Activated CD4-positive, alpha-beta T cell treated with anti-CD3 and anti-CD28 coated beads, Interleukin-10, Interleukin-2, amounts not matched to agents 100 ng/mL and 50 ng/mL, durations not matched to agents 16 hours and 8 hours (primary cell): ENCODE measurements around the gene GPR52.
"Not testable (repeated sequence)": the region's sequence is repeated elsewhere in the genome, so short reads cannot be mapped to it uniquely, and the experiment has no call there.

Source experiments
- DNase-seq: peaks from one replicate; pipeline ENCODE4 v3.0.0-alpha.2; 2020

GPR52 gene, protein sequence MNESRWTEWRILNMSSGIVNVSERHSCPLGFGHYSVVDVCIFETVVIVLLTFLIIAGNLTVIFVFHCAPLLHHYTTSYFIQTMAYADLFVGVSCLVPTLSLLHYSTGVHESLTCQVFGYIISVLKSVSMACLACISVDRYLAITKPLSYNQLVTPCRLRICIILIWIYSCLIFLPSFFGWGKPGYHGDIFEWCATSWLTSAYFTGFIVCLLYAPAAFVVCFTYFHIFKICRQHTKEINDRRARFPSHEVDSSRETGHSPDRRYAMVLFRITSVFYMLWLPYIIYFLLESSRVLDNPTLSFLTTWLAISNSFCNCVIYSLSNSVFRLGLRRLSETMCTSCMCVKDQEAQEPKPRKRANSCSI

DNA sequence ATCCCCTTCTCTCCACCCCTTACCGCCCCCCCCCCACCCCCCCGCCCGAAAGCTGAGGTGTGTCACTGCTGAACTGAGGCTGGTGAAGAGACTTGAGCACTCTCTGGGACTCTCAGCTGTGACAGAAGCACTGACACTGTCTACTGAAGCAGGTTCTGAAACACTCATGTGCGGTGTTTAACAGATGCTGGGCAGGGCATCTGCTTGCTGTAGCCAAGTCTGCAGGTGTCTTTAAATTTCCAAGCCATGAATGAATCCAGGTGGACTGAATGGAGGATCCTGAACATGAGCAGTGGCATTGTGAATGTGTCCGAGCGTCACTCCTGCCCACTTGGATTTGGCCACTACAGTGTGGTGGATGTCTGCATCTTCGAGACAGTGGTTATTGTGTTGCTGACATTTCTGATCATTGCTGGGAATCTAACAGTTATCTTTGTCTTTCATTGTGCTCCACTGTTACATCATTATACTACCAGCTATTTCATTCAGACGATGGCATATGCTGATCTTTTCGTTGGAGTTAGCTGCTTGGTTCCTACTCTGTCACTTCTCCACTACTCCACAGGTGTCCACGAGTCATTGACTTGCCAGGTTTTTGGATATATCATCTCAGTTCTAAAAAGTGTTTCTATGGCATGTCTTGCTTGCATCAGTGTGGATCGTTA lies at the start of gene GPR52:
TSS of gene GPR52 (plus strand) at position 99 of the 665 bp plus-strand sequence. CDS start at position 247, 148 bp downstream.
- no peak for DNase-seq

DNA sequence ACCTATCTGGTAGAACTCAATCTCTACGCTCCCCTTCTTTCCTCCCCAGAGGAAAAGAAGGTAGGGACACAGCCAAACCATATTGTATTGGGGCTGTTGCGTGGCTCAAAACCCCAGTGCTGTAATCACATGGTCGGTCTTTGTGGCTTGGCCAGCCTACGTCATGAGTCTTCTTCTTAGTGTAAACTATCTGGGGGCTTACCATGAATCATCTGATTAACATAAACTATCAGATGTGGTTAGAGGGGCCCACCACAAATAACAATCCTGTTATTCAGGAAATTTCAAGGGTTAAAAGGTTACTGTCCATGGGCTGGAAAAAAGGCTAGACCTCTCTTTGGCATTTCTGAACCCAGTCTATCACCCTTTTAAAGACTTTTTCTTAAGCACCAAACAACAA lies 49.5 kb upstream of the GPR52 start:
- peak; percentile 10 for DNase-seq

DNA sequence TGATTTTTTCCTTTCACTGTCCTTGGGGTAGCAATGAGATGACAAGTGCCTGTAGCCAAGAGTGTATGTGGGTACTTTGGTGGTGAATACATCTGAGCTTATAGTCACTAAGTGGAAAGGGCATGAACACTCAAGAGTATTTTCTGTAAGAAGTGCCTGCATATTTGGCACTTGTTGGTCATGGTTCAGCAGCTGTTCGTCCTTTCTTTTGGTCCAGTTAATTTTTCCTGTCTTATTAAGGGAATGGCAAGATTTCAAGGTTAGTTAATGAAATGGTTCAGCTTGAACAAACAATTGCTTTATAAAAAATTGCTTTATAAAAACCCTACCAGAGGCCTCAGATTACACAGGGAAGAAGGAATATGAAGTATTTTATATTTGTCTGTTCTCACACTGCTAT lies 48.6 kb upstream of the GPR52 start:
- DNase-seq = no peak

DNA sequence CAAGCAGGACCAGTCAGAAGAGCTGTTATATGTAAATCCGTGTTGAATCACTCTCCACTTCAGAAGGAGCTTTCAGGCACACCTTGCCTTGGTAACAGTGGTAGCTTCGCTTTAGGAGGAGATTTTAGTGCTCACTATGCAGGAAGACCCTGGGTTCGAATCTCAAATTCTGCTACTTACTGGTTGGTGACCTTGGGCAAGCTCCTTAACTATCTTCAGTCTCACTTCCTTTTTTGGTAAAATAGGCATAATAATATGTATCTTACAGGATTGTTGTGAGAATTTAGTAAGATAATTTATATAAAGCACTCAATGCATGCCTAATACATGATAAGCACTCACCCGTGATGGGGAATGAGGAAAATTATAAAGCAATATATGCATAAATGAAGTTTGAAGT lies 46.7 kb upstream of the GPR52 start:
- DNase-seq = no peak

DNA sequence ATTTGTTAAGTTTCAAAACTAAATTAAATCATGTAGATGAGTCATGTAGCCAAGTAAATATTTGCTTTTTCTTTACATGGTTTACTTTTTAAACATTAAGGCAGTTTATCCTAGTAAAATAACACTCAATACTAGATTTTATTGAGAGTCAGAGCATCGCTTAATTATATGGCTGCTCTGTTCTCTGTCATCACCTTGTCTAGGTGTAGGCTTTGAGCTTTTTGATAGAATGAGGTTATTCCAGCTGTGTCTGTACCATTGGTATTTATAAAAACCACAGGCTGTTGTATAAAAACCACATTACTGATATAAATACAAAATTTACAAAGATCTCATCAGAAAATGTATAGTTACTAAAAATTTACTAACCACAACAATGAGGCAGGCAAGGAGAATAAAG lies 42.5 kb upstream of the GPR52 start:
- no peak for DNase-seq

DNA sequence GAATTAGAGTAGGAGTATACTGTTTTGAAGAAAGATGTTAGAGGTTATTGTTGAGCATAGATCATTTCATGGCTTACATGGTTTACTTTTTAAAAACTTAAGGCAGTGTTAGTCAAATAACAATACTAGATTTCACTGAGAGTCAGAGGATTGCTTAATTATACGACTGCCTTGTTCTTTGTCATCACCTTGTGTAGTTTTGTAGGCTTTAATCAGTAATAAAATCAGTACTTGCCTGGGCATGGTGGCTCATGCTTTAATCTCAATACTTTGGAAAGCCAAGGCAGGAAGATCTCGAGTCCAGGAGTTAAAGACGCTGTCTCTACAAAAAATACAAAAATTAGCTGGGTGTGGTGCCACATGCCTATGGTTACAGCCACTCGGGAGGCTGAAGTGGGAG lies 41.3 kb upstream of the GPR52 start:
- DNase-seq = no peak

DNA sequence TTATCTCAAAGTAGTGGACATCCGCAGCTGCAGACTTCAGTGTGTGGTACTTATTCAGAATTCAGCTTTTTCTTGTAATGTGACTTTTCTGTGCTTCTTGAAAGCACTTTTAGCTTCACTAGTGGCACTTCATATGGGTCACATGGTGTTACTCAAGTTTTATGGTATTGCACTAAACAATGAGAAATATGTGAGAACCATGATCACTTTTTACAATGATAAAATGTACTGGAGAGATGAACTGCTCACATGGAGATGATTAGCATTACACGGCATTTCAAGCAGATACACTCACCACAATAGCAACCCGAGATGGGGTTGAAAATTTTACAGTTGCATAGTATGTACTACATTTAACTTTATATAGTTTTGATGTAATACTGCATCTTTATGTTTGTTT lies 40.1 kb upstream of the GPR52 start:
- DNase-seq = no peak

DNA sequence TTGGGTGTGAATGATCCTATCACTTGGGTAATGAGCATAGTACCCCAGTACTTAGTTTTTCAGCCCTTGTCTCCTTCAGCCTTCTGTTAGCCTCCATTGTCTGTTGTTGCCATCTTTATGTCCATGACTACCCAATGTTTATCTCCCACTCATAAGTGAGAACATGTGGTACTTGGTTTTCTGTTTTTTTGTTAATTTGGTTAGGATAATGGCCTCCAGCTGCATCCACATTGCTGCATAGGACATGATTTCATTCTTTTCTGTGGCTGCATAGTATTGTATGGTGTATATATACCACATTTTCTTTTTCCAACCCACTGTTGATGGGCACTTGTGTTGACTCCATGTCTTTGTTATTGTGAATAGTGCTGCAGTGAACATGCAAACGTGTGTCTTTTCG lies 39.6 kb upstream of the GPR52 start:
- no peak for DNase-seq

DNA sequence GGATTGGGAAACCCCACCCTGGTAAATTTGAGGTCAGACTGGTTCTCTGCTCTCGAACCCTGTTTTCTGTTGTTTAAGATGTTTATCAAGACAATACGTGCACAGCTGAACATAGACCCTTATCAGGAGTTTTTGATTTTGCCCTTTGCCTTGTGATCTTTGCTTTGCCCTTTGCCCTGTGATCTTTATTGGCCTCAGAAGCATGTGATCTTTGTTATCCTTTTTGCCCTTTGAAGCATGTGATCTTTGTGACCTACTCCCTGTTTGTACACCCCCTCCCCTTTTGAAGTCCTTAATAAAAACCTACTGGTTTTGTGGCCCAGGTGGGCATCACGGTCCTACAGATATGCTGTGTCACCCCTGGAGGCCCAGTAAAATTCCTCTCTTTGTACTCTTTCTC lies 38.0 kb upstream of the GPR52 start:
- DNase-seq = not testable (repeated sequence)

DNA sequence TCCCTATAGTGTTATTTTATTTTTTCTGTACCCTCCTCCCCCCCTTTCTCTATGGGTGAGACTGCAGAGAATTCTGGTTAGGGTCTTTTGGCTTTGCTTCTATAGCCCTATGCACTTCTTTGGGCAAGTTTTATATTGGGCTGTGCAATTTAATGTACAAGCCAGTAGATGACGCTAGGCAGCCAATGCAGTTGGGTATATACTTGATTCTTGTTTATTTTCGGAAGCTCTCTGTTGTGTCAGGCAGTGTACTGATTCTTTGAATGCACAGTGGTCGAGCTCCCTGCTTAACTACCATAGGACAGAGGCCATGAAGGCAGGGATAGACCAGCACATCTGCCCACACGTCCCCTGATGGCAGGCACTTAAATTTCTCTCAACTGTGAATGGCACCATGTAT lies 34.1 kb upstream of the GPR52 start:
- no peak for DNase-seq

DNA sequence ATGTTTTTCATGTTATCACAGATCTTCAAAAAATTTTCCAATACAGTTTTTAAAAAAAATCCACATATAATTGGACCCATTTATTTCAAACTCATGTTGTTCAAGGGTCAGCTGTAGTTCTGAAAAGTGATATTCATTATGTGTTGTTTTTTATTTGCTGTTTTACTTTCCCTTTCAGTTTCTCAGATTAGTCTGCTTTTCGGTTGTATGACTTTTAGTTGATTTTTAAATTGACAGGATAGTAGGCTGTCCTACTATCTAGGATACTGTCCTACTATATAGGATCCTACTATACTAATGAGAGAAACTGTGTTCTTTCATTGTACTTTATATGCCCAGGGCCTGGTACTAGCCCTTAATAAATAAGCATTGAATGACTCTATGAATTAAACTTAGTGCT lies 33.6 kb upstream of the GPR52 start:
- no peak for DNase-seq

DNA sequence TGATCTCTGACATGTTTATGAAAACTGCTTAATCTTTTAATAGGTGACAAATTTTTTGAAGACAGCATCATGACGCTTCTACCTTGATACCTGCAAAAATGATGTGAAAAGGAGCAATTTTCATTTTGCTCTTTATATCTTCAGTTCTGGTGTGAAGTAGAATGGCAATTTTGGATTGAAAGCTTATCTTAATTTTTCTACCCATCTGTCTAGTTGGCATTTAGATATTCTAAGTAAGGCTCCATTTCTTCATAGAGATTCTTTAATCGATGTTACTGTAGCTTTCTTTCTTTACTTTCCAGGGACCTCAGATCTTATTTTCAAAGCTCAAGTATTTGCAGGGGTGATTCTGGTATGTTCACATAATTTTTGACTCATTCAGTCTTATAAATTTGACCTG lies 32.3 kb upstream of the GPR52 start:
- DNase-seq = no peak

DNA sequence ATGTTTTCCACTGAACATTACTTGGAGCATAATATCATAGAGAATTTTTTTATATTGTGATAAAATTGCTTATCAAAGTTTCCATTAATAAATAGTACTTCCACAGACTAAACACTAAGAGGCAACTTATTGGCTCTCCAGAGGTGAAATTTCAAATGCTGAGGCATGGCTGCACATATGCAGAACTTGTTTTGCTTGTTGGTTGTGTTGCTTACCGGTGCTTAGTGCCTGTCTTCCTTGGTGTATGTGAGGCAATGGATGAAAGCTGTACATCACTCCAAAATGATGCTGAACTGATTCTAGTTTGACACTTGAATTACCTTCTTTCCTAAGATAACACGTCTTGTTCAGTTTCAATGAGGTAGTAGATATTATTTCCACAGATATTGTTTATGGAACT lies 29.8 kb upstream of the GPR52 start:
- no peak for DNase-seq

DNA sequence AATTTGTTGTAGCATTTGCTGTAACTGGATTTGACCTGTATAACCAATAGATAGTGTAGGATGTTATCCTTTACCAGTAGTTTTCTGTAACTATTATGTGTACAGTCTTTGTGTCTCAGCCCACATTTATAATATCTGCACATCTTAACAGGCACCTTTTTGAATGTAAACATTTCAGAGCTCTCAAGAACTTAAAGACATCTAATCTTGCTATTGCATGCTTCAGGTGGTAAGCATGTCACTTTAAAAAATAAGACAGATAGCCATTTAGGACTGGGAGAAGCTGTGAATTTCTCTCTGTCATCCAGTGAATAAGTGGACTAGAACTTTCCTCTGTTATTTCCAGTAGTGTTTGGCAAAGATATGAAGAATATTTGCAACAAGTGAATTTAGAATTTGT lies 22.6 kb upstream of the GPR52 start:
- DNase-seq = no peak

DNA sequence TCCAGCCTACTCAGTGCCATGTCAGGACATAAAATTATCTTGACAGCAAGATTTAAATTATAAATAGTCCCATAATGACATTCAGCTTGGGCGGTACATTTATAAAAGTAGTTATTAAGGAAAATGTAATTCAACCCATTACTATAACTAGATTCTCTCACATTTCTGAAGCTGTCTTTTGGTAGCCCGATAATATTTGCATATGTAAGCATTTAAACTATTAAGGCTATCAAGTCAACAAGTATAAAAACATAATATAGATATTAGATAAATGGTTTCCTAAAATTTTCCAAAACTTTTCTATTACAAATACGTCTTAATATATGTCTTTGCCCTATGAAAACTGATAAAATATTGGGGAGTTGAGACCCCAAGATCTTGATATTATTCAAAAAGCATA lies 21.6 kb upstream of the GPR52 start:
- DNase-seq = no peak

DNA sequence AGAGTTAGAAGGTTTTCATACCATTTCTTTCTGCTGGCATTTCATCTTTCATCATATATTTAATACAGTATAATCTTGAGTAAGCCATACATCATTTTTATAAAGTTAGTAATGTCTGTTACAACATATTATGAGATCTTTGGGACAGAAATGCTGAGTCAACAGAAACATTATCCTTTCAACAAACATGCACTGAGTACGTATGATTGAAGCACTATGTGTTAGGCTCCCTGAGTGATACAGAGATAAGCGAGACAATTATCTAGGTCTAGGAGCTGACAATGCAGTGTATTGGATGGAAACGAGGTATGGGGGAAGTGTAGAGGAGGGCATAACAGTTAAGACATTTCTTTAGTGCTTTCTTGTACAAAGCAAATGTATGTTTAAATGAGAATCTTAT lies 19.7 kb upstream of the GPR52 start:
- no peak for DNase-seq

DNA sequence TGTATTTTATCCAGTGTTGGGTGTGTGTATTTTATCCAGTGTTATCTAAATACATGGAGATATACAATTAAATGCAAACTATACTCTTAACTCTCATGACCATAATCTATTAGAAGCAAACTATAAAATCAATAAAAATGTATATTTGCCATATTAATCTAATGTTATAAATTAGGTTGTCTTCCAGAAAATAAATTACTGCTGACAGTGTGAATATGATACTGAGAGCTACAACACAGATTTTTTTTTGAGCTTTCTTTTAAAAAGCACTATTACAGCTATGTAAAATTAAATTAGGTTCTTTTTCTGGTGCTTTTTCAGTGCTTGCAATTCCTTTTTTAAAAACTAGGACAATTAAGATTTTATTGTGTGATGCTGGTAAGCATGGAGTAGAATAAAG lies 19.0 kb upstream of the GPR52 start:
- no peak for DNase-seq

DNA sequence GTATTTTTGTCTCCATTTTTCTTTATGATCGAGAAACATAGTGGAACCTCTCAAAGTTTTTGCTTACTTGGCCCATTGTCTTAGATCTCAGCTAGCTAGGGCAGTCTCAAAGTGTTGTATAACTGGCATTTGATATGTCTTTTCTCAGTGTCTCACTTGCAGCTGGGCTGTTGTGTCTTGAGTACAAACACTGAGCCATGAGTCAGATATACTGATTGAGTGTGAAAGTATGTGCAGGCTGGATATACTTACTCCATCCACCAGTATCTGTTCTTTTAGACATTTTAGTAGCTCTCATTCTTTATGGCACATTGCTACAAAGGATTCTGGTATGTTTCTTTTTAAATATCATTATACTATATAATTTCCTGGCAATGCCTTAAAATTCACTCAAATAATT lies 14.3 kb upstream of the GPR52 start:
- DNase-seq = no peak

DNA sequence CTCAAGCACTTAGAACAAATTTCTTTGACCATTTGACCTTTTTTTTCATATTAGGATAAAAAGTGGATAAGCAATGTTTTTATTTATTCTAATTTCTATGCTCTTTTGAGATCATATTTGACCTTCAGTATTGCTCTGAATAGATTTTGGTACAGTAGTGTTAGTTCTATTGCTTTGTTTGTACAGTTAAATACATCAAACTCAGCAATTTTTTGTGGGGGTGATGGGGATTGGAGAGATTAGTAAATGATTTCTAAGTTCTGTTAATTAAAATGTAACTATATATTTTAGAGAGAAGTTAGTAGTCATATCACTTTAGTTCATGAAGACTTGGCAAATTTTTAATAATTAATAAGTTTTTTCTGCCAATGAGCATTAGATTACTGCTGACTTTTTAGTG lies 2.4 kb upstream of the GPR52 start:
- DNase-seq = no peak

DNA sequence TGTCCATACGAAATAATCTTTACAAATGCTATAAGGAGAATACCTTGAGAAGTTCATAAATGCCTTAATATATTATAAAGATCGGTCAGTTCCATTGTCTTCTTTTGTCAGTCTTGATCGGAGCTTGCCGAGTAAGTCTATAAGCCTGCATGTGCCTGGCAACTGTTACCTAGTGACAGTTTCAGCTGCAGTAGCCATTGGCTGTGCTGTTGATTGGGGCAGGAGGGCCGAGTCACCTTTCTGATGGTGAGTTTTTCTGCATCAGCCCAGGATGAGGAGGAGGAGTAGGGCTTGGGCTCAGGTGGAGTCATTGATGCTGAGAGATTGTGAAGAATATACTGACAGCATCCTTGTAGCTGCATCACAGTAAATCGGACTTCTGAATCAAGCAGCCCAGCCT lies 1.9 kb upstream of the GPR52 start:
- no peak for DNase-seq

DNA sequence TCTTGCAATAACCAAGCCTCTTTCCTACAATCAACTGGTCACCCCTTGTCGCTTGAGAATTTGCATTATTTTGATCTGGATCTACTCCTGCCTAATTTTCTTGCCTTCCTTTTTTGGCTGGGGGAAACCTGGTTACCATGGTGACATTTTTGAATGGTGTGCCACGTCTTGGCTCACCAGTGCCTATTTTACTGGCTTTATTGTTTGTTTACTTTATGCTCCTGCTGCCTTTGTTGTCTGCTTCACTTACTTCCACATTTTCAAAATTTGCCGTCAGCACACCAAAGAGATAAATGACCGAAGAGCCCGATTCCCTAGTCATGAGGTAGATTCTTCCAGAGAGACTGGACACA lies 743 bp downstream of the GPR52 start:
- DNase-seq = no peak

DNA sequence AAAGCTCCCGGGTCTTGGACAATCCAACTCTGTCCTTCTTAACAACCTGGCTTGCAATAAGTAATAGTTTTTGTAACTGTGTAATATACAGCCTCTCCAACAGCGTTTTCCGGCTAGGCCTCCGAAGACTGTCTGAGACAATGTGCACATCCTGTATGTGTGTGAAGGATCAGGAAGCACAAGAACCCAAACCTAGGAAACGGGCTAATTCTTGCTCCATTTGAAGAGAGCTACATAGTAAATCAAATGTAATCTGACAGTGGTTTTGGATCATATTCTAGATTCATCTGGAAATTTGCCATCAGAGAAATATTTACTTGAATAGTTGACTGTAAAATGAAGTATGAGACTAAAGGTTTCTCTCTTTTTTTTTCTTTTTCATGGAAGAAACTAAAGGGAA lies 1.2 kb downstream of the GPR52 start:
- no peak for DNase-seq

DNA sequence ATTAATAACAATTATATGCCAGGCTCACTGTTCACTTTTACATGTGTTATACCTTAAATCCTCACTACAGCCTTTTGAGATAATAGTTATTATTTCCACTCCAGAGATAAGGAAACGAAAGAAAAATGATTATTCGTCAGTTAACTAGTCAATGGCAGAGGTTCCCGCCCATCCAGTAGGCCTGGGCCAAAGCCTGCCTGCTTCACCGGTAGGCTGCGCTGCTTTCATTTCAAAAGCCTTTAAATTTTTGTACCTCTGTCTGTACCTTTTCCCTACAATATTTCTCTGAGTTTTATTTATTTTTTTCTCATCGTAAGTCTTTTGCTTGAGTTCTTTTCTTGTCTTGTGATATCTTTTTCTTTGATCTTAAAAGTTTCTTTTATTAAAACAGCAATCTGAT lies 3.6 kb downstream of the GPR52 start:
- no peak for DNase-seq

DNA sequence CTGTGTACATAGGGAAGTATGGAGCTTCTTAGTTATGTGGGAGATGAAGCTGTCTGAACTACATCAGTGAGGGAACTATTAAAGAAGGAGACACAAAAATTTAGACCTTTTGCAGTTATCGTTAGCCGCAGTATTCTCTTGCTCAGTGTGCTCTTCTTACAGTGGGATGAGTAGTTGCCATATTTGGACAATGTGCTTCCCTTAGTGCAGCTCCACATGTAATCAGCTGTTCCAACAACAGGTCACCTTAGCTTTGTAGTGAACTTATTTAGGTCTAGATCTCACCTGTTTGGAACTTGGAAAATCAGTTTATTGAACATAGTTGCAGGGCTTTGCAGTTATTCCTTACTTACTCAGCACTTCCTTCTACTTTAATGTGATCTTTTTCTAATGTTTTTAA lies 18.1 kb downstream of the GPR52 start:
- DNase-seq = no peak

DNA sequence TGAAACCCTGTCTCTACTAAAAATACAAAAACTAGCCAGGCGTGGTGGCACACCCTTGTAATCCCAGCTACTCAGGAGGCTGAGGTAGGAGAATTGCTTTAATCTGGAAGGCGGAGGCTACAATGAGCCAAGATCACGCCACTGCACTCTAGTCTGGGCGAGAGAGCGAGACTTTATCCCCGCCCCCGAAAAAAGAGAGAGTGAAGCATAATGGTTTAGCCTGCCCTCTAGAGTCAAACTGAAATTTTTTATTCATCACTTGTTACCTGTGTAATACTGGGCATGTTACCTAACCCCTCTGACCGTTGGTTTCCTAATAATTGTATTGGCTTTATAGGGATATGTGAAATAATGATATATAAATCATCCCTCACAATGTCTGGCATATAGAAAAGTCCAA lies 18.8 kb downstream of the GPR52 start:
- DNase-seq = no peak
